Kidney (tissue), 14 donors: ENCODE results near the gene EVX2. TPM values are rescaled to one million over a fixed set of nuclear protein-coding genes. Genes with fewer than 3 reads are reported as not detected.
A peak's percentile ranks its signal among the peaks of the same experiment; 100 is the strongest.

Experiments
- DNase-seq, 5 donors: peaks; one replicate each; pipeline ENCODE4 v3.0.0-alpha.2; 2013 to 2020
- FAIRE-seq: peaks from 2 replicates; lab custom pipeline; 2012; peaks lifted over from hg19 to GRCh38; lab: Jason Lieb, UNC
- H3K27ac ChIP-seq, 2 donors: one replicate each; pipeline ENCODE4 v1.7.0; 2013; ENCODE audit warnings: low read depth in 2 of 2, low read length in 2 of 2, inconsistent platforms in 1 of 2
- H3K27me3 ChIP-seq: one replicate; pipeline ENCODE4 v1.7.1; 2013; ENCODE audit warnings: low read length, inconsistent platforms; ENCODE audit not compliant: control insufficient read depth, insufficient read depth
- H3K36me3 ChIP-seq, 3 donors: one replicate each; pipeline versions ENCODE4 v1.7.0 to v1.7.1; 2013; ENCODE audit warnings: low read length in 3 of 3, control low read depth in 1 of 3, inconsistent platforms in 1 of 3; ENCODE audit not compliant: insufficient read depth in 3 of 3, control insufficient read depth in 2 of 3
- H3K4me1 ChIP-seq, 3 donors: one replicate each; pipeline versions ENCODE4 v1.7.0 to v1.7.1; 2013; ENCODE audit warnings: low read length in 3 of 3, inconsistent platforms in 1 of 3, low read depth in 1 of 3; ENCODE audit not compliant: control insufficient read depth in 2 of 3, insufficient read depth in 2 of 3
- H3K4me3 ChIP-seq, 3 donors: one replicate each; pipeline versions ENCODE4 v1.7.0 to v1.8.1; 2013; ENCODE audit warnings: low read length in 3 of 3, control low read depth in 1 of 3, inconsistent platforms in 1 of 3
- H3K9ac ChIP-seq, 3 donors: one replicate each; pipeline versions ENCODE4 v1.7.0 to v1.7.1; 2013; ENCODE audit warnings: low read length in 3 of 3, control low read depth in 1 of 3, inconsistent platforms in 1 of 3
- H3K9me3 ChIP-seq, 3 donors: one replicate each; pipeline versions ENCODE4 v1.7.0 to v1.7.1; 2013; ENCODE audit warnings: low read length in 3 of 3, control low read depth in 1 of 3, inconsistent platforms in 1 of 3; ENCODE audit not compliant: control insufficient read depth in 2 of 3, insufficient read depth in 1 of 3
- intact Hi-C: fragments of 100-400 bp; cut with DNase I; formaldehyde crosslinking; loops from one replicate; pipeline ENCODE4 v1.11.1; 2022
- polyA plus RNA-seq: library from polyadenylated mRNA; stranded (reverse); fragments of 350-450 nt; fragmentation: Illumina TruSeq; extraction: RNeasy Lipid Tissue Mini Kit (QIAGEN cat#74804); gene quantifications from one replicate; pipeline ENCODE4 v1.2.3, GENCODE V29; 2014; ENCODE audit warnings: low read depth, low replicate concordance; ENCODE audit not compliant: insufficient read depth
- total RNA-seq: library from RNA; stranded (reverse); fragmentation: NEBNext Ultra II Directional; extraction: Animal tissue kit (Norgen Biotek cat#: 25700); gene quantifications from one replicate; pipeline ENCODE4 v1.2.1, GENCODE V29; 2021
- TF ChIP-seq, protein P1 (sequence below): IDR thresholded peaks from 3 replicates; pipeline ENCODE4 v1.5.1; 2012; ENCODE audit warnings: mild to moderate bottlenecking, moderate library complexity, borderline replicate concordance; ENCODE audit not compliant: insufficient read depth; ENCODE audit errors: extremely low read depth
- donor health status: control.
- donor health status: control.
- donor health status: control.
- donor health status: control.
- donor health status: control.
- donor health status: DM: yes; HTN: yes; CAD: no.
- donor health status: Normal renal cell carcinoma (clear cell type).

EVX2 gene
- total and polyA plus RNA-seq, 2 donors from 2014 or later: not detected

DNA sequence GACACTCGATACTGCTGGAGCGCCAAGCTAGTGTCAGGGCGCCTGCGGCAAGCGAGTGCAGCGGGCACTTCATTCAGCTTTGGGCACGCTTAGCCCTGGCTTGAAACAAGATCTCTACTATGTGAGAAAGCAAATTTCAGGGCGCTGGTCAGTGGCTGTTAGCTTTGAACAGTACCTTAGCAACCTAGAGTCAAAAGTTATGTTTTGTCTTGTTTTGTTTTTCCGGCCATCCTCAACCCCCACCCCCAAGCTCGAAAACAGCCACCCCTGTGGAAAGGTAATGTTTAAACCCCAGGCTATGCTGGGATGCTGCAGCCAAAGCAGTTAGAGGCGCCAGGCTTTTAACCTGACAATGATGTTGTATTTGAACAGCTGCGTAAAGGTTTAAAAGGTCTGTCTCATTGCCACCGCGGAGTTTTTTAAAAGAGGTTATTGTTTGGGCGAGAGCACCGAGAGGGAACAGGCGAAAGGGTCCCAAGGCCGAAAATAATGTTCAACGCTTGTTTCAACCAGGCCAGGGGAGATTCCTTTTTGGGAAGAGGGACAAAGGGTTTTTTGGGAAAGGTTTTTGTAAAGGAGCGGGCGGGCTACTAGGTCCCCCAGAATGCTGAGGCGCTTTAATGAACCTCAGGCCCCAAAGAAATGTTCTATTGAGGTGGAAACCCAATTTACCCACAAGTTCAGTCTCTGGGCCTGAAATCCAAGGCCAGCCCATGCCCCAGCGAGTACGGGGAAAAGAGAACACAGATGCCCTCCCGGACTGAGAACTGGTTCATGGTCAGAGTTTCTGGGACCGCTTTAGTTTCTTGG is 30.6 kb upstream of the EVX2 start:
- H3K4me3 ChIP-seq: peak overlapping the region; percentile 36 to 89 (median 69)
- DNase-seq (peak in 4 of 5 donors; percentile 72 to 87 (median 79)), FAIRE-seq (no peak)
- intact Hi-C loops: no loop called here
- peaks cover 0 to 8% (median 0%) of the 10 kb centered on the region in 3 donors for H3K36me3 ChIP-seq
- TF ChIP-seq, protein P1, sequence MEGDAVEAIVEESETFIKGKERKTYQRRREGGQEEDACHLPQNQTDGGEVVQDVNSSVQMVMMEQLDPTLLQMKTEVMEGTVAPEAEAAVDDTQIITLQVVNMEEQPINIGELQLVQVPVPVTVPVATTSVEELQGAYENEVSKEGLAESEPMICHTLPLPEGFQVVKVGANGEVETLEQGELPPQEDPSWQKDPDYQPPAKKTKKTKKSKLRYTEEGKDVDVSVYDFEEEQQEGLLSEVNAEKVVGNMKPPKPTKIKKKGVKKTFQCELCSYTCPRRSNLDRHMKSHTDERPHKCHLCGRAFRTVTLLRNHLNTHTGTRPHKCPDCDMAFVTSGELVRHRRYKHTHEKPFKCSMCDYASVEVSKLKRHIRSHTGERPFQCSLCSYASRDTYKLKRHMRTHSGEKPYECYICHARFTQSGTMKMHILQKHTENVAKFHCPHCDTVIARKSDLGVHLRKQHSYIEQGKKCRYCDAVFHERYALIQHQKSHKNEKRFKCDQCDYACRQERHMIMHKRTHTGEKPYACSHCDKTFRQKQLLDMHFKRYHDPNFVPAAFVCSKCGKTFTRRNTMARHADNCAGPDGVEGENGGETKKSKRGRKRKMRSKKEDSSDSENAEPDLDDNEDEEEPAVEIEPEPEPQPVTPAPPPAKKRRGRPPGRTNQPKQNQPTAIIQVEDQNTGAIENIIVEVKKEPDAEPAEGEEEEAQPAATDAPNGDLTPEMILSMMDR: no peak
- peak overlapping the region; percentile 52 to 97 (median 84) for H3K9ac ChIP-seq
- peaks cover 0 to 5% (median 0%) of the 10 kb centered on the region in 3 donors for H3K4me1 ChIP-seq
- H3K27me3 ChIP-seq: no peaks in the 10 kb centered on the region
- H3K9me3 ChIP-seq: no peaks in the 10 kb centered on the region
- peak overlapping the region; percentile 94 to 95 for H3K27ac ChIP-seq

GRCh38 chr2:176112375-176113302 is 28.9 kb upstream of the EVX2 start:
- peak overlapping the region; percentile 57 to 97 (median 84) for H3K9ac ChIP-seq
- TF ChIP-seq, protein P1: no peak

GRCh38 chr2:176111846-176112374 is 28.1 kb upstream of the EVX2 start:
- intact Hi-C loops: no loop called here

More at GRCh38 chr2:176112375-176113302, 28.9 kb upstream of the EVX2 start:
- H3K4me3 ChIP-seq: peak overlapping the region; percentile 48 to 89 (median 69)
- DNase-seq (peak in 1 of 5 donors; percentile 75), FAIRE-seq (no peak)
- no peaks in the 10 kb centered on the region for H3K9me3 ChIP-seq
- H3K4me1 ChIP-seq: peaks cover 0 to 5% (median 0%) of the 10 kb centered on the region in 3 donors
- H3K27ac ChIP-seq: peak overlapping the region; percentile 94 to 95
- intact Hi-C loops: no loop called here
- peaks cover 0 to 8% (median 0%) of the 10 kb centered on the region in 3 donors for H3K36me3 ChIP-seq
- H3K27me3 ChIP-seq: no peaks in the 10 kb centered on the region

More at GRCh38 chr2:176111846-176112374, 28.1 kb upstream of the EVX2 start:
- H3K36me3 ChIP-seq: peaks cover 0 to 6% (median 0%) of the 10 kb centered on the region in 3 donors
- peak overlapping the region; percentile 94 to 95 for H3K27ac ChIP-seq
- no peaks in the 10 kb centered on the region for H3K27me3 ChIP-seq
- DNase-seq: peak in 2 of 5 donors; percentile 29 to 52
- H3K9ac ChIP-seq: peak overlapping the region; percentile 57 to 91 (median 84)
- peak overlapping the region; percentile 48 to 89 (median 69) for H3K4me3 ChIP-seq
- no peak for FAIRE-seq
- H3K4me1 ChIP-seq: peaks cover 0 to 3% (median 0%) of the 10 kb centered on the region in 3 donors
- TF ChIP-seq, protein P1: no peak
- H3K9me3 ChIP-seq: no peaks in the 10 kb centered on the region
